Measurements from ENCODE around the gene GGTLC1. TPM values are rescaled to one million over a fixed set of nuclear protein-coding genes. Genes with fewer than 3 reads are reported as not detected.

GGTLC1 gene
- total RNA-seq, 1 experiment from 2014 or later: not detected

DNA sequence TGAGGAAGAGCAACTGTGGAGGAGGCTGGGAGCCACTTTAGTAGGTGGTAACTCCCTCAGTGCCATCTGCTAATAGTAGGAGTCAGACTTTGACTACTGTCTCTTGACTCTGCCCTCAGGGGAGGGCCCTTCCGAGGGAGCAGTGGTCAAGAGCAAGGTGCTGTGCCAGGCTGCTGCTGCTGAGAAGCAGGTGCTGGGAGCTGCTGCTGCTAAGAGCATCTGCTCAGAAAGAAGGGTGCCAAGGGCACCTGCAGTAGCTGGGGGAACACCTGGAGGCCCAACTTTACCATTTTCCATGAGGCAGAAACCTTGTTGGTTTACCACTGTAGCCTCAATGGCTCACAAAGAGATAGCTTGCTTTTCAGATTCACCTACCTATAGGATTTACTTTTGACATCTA lies 18.5 kb downstream of the GGTLC1 start:
- H4K8ac ChIP-seq (replicated peaks; ENCODE audit: insufficient read length, low read depth, low read length): no peak overlapping the region
- no peaks in the 10 kb centered on the region for H3K79me1 ChIP-seq (ENCODE audit: insufficient read depth, low read depth, low read length, poor library complexity, severe bottlenecking)
- H3K27ac ChIP-seq (ENCODE audit: insufficient read length, low read depth, low read length): no peak overlapping the region
- no peak overlapping the region for H3K18ac ChIP-seq (ENCODE audit: insufficient read length, low read depth, low read length)
- Mint-ChIP-seq H3K27me3 (ENCODE audit: low read depth) (no peaks in the 10 kb centered on the region; the same call in 1 of the 2 replicates), H3K4me1 (peaks cover 13 to 16% of the 10 kb centered on the region in 2 experiments), H3K27ac (no peak overlapping the region), H3K4me3 (no peak overlapping the region), H3K36me3 (ENCODE audit: insufficient read depth in 1 of 3, low read depth in 3 of 3) (peaks cover 7 to 20% (median 12%) of the 10 kb centered on the region in 3 experiments), H3K9me3 (peaks cover 19 to 25% of the 10 kb centered on the region in 2 experiments)
- no peak overlapping the region for H2BK15ac ChIP-seq (ENCODE audit: low read depth, low read length)
- no peak overlapping the region for H4K91ac ChIP-seq (ENCODE audit: insufficient read length, low read depth, low read length)
- no peak overlapping the region for H2AK5ac ChIP-seq (ENCODE audit: insufficient read length, low read length)
- no peak overlapping the region for H2AFZ ChIP-seq (ENCODE audit: low read length)
- H2BK20ac ChIP-seq (ENCODE audit: low read depth, low read length, poor library complexity, severe bottlenecking): no peak overlapping the region
- H2BK5ac ChIP-seq (ENCODE audit: insufficient read length, low read length): no peak overlapping the region
- TF ChIP-seq, protein P1, sequence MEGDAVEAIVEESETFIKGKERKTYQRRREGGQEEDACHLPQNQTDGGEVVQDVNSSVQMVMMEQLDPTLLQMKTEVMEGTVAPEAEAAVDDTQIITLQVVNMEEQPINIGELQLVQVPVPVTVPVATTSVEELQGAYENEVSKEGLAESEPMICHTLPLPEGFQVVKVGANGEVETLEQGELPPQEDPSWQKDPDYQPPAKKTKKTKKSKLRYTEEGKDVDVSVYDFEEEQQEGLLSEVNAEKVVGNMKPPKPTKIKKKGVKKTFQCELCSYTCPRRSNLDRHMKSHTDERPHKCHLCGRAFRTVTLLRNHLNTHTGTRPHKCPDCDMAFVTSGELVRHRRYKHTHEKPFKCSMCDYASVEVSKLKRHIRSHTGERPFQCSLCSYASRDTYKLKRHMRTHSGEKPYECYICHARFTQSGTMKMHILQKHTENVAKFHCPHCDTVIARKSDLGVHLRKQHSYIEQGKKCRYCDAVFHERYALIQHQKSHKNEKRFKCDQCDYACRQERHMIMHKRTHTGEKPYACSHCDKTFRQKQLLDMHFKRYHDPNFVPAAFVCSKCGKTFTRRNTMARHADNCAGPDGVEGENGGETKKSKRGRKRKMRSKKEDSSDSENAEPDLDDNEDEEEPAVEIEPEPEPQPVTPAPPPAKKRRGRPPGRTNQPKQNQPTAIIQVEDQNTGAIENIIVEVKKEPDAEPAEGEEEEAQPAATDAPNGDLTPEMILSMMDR (conservative IDR thresholded peaks at IDR 0.05): no peak
- H3K9me3 ChIP-seq (ENCODE audit: control insufficient read depth, low read depth, low read length): no peaks in the 10 kb centered on the region
- H3K27me3 ChIP-seq (ENCODE audit: insufficient read depth, low read length): no peaks in the 10 kb centered on the region
- H3K23ac ChIP-seq (ENCODE audit: insufficient read length, low read depth, low read length): no peak overlapping the region
- H3K56ac ChIP-seq (ENCODE audit: insufficient read length, low read depth, low read length): no peak overlapping the region
- no peak overlapping the region for H3K14ac ChIP-seq (ENCODE audit: insufficient read depth, low read length)
- no peak overlapping the region for H2BK12ac ChIP-seq (ENCODE audit: insufficient read length, low read depth, low read length)
- no peak overlapping the region for H3T11ph ChIP-seq (ENCODE audit: low read length)
- no peak overlapping the region for H3K4ac ChIP-seq (ENCODE audit: low read depth, low read length)
- H3K4me2 ChIP-seq (ENCODE audit: insufficient read depth, insufficient read length, low read length): no peak overlapping the region
- no peak overlapping the region for H3K9ac ChIP-seq (ENCODE audit: extremely low read depth, insufficient read length, low read length)
- DNase-seq: no peak
- no peak overlapping the region for H4K5ac ChIP-seq (ENCODE audit: insufficient read length, low read depth, low read length)
- H4K20me1 ChIP-seq (ENCODE audit: control insufficient read depth, insufficient read depth, insufficient read length): peaks cover 2% of the 10 kb centered on the region
- WGBS (ENCODE audit: extremely low coverage, insufficient read length, low lambda C conversion rate): no CpG with 5 or more reads among the region's 1 CpG
- H3K79me2 ChIP-seq (ENCODE audit: insufficient read depth, low read length): no peaks in the 10 kb centered on the region
- no peak overlapping the region for H2BK120ac ChIP-seq (ENCODE audit: low read depth, low read length, poor library complexity, severe bottlenecking)
- H3K23me2 ChIP-seq (ENCODE audit: insufficient read length, low read depth, low read length, poor library complexity, severe bottlenecking): no peaks in the 10 kb centered on the region
- peaks cover 2% of the 10 kb centered on the region; the same call in 1 of the 2 replicates for H3K4me1 ChIP-seq (ENCODE audit: insufficient read depth, low read length)
